Central memory CD4-positive, alpha-beta T cell (primary cell): Measurements from ENCODE around the gene TYK2.
"Not testable (repeated sequence)": the region's sequence is repeated elsewhere in the genome, so short reads cannot be mapped to it uniquely, and the experiment has no call there.

Source experiments
- DNase-seq: peaks from one replicate; pipeline ENCODE4 v3.0.0; 2022

The TYK2 gene

GRCh38 chr19:10368101-10368803, 12.1 kb downstream of the TYK2 start:
- DNase-seq = no peak

DNA sequence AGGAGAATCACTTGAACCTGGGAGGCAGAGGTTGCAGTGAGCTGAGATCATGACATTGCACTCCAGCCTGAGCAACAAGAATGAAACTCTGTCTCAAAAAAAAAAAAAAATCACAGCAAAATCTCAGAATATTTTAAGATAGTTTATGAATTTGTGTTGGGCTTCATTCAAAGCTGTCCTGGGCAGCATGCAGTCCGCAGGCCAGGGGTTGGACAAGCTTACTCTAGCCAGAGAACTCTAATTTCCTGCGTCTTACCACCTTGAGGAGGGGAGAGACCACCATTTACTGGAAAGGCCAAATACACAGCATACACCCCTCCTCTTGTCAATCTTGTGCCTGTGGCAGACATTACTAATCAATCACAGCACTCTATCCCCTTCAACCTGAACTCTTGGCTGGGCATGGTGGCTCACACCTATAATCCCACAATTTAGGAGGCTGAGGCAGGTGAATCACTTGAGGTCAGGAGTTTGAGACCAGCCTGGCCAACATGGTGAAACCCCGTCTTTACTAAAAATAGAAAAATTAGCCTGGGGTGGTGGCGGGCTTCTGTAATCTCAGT, 13.3 kb downstream of the TYK2 start:
- DNase-seq = not testable (repeated sequence)

GRCh38 chr19:10365518-10365917, 14.9 kb downstream of the TYK2 start:
- DNase-seq = no peak

DNA sequence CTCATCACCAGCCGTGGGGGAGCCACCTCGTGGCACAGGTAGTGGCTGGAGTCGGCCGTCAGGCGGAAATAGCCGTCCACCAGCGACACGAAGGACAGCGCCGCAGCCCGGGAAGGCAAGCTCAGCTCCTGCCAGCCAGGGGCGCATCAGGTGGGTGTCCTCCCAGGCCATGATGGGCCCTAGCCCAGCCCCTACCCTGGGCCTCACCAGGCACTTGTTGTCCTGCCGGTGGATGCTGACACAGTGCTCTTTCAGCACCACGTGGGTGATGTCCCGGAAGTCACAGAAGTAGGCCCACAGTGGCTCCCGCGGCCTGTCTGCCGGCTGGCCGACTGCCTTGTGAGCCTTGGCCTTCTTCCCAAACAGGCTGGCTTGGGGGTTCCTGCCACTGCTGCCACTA, 15.7 kb downstream of the TYK2 start:
- no peak for DNase-seq

DNA sequence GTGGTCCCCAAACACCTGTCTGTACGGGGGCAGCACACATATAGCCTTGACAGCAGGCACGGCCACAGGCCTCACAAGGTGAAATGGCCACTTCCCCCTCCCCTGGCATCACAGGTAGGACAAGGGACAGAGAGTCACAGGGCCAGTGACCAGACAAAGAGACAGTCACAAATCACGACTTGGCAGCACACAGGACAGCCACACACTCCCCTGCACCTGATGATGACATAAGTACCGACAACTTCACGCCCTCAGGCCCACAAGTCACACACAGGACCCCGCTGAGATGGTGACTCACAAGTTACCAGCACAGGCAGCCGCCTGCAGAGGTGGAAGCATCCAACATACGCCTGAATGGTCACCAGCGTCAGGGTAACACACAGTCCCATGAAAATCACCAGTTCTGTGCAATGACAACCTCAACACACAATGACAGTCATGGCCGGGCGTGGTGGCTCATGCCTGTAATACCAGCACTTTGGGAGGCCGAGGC, 16.5 kb downstream of the TYK2 start:
- no peak for DNase-seq

- DNase-seq = no peak
Measured at GRCh38 chr19:10362259-10362658, 18.1 kb downstream of the TYK2 start.

- no peak for DNase-seq
Measured at GRCh38 chr19:10361569-10362011, 18.8 kb downstream of the TYK2 start.

DNA sequence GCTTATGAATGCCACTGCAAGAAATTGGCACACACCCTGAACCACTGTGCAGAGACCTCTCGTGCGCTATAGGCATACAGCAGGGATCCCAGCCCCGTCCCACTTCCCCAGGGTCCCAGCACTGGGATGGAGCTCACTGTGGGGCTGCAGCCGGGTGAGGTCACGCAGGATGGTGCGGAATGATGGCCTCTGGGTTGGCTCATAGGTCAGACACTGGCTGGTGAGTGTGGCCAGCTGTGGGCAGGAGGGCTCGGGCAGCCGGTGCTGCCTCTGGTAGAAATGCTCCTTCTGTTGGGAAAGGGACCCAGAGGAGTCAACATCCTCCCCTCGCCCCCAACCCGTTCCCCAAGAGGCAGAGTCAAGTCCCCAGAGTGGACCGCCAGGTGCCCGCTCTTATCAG, 23.9 kb downstream of the TYK2 start:
- DNase-seq = no peak

- DNase-seq = no peak
Measured at GRCh38 chr19:10353793-10354391, 26.5 kb downstream of the TYK2 start.

DNA sequence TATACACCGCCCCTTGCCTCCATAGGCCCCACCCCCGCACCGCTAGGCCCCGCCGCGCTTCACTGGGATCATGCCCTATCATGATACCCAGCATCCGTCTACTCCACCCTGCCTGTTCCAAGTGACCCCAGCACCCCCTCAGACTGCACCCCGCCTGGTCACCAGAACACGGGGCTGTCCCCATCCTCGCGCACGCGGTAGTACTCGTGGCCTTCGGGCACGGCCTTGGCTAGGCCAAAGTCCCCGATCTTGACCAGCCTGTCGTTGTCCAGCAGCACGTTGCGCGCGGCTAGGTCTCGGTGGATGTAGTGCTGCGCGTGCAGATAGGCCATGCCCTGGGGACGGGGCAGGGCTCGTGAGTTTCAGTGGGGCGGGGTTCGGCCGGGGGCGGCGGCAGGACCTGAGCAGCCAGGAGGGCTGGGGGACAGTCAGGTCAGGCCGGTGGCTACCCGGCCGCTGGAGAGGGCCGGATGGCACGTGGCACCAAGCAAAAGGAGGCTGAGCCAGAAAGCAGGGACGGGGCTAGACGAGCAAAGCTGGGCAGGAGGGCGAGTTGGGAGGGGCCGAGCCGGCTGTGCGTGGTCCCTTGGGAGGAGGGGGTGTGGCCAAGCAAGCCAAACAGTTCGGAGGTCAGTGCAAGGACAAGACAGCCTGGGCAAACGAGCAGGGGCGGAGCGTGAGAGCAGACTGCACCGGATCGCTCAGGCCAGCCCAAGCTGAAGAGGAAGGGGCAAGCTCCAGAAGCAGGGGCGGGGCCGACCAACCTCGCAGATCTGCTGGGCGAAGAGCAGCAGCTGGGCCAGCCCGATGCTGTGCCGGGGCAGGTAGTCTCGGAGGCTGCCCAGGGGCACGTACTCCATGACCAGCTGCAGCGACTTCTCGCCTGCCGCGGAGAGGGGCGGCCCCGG, 27.4 kb downstream of the TYK2 start:
- DNase-seq = no peak

DNA sequence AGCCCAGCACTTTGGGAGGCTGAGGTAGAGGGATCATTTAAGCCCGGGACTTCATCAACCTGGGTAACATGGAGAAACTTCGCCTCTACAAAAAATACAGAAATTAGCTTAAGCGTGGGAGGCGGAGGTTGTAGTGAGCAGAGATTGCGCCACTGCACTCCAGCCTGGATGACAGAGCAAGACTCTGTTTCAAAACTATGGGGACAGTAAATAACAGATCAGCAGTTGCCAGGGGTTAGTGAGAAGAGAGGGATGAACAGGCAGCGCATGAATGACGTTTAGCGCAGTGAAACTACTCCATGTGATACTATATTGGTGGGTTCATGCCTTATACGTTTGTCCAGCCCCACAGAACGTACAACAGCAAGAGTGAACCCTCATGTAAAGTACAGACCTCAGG, 33.9 kb downstream of the TYK2 start:
- DNase-seq = no peak

DNA sequence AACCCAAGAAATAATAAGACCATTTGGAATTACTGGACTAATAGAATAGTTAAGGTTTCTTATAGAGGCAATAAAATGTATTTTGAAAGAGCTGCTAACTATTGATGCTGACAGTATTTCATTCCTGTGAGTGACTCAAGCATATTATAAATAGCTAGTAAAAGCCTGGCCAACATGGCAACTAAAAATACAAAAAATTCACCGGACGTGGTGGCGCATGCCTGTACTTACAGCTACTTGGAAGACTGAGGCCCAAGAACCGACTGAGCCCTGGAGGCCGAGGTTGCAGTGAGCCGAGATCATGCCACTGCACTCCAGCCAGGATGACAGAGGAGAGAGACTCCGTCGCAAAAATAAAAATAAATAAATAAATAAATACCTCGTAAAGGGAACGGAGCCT, 35.6 kb downstream of the TYK2 start:
- DNase-seq = no peak

GRCh38 chr19:10343495-10343894, 36.9 kb downstream of the TYK2 start:
- DNase-seq = no peak

DNA sequence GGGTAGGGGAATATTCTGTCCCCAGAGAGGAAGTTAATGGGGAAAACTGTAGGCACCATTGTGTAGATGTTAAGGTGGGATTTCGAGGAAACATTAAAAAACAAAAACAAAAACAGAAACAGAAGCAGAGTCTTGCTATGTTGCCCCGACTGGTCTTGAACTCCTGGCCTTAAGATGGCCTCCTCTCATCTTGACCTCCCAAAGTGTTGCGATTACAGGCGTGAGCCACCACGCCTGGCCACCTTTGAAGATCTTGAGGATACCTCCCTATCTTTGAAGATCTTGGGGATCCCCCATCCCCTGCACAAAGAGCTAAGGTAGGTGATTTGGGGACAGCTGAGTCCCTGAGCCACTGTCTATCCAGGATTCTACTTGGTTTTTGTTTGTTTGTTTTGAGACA, 40.4 kb downstream of the TYK2 start:
- DNase-seq = no peak

GRCh38 chr19:10339380-10339960, 40.9 kb downstream of the TYK2 start, which contains the start of gene ICAM3:
ICAM3 (minus strand) TSS chr19:10339624; CDS start chr19:10339614, 10 bp downstream.
- DNase-seq = peak; percentile 49

- DNase-seq = no peak
Measured at GRCh38 chr19:10338940-10339339, 41.4 kb downstream of the TYK2 start.

GRCh38 chr19:10336725-10337124, 43.6 kb downstream of the TYK2 start:
- not testable (repeated sequence) for DNase-seq

- DNase-seq = no peak
Measured at GRCh38 chr19:10335352-10335985, 44.9 kb downstream of the TYK2 start.

DNA sequence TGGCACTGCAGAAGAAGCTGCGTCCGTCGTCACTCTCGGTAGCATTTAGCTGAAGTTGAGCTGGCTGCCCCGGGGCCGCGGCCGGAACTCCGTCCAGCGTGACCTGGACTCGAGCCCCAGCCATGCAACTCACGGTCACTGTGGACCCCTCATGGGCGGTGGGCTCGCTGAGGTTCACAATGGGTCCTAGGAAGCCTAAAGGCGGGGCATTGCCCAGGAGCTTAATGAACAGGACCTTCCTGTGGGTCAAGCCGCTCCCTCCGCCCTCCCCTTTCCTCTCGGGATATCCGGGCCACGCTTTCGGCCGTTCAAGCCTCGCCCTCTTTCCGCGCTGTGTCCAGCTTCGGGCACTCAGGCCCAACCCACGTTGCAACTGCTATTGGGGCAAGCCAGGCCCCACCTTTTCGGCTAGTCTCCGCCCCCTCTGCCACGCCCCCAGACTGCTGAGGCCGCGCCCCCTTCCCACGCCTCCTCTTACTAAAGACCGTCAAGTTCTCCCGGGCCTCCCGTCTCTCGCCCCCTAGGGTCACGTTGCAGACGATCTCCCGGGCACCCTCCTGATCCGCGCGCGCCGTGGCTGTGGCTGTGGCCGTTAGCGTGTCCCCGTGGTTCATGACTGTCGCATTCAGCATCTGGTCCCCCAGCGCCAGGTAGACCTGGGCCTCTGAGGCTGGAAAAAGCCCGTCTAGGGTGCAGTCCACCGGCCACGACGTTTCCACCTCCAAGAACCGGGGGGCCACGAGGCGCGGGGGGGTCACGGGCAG, 45.6 kb downstream of the TYK2 start:
- no peak for DNase-seq

GRCh38 chr19:10333758-10334587, 46.4 kb downstream of the TYK2 start:
- no peak for DNase-seq
